A549 (cell line): ENCODE results near the gene MTG1.

ENCODE experiments used
- EP300 ChIP-seq, 2 experiments: fragments of >200 bp; sonication (Bioruptor Twin); formaldehyde crosslinking; IDR thresholded peaks; 2 replicates in 1 of 2; 3 replicates in 1 of 2; pipeline ENCODE4 v1.6.1; 2016 to 2017
- KDM5A ChIP-seq: fragments of 200-600 bp; sonication (generic); IDR thresholded peaks from 2 replicates; pipeline ENCODE4 v1.6.1; 2016; ENCODE audit warnings: antibody characterized with exemption, mild to moderate bottlenecking
- NR3C1 ChIP-seq: fragments of >200 bp; sonication (Bioruptor Twin); formaldehyde crosslinking; IDR thresholded peaks from 3 replicates; pipeline ENCODE4 v1.6.1; 2017
- TF ChIP-seq, protein P1 (sequence below): fragments of >200 bp; sonication (Bioruptor Twin); formaldehyde crosslinking; IDR thresholded peaks from 3 replicates; pipeline ENCODE4 v1.5.1; 2016

DNA sequence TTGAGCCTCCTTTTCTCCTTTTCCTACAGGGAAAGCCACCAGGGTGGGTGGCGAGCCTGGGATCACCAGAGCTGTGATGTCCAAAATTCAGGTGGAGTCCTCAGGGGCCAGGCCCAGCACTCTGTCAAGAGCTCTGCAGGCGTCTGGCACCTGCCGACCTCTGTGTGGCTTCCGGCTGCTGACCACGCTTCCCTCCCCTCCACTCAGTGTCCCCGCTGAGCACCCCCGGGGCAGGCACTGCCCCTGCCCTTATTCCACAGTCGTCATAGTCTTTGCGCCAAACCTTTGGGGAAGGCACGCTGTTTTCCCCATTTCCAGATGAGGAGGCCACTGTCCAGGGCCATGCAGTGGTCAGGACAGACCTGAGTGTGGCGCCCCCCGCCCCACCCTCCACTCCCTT is 7.5 kb downstream of the MTG1 start:
- TF ChIP-seq NR3C1 (no peak), EP300 (IDR thresholded peaks at IDR 0.05) (no peak), KDM5A (no peak)
- TF ChIP-seq, protein P1, sequence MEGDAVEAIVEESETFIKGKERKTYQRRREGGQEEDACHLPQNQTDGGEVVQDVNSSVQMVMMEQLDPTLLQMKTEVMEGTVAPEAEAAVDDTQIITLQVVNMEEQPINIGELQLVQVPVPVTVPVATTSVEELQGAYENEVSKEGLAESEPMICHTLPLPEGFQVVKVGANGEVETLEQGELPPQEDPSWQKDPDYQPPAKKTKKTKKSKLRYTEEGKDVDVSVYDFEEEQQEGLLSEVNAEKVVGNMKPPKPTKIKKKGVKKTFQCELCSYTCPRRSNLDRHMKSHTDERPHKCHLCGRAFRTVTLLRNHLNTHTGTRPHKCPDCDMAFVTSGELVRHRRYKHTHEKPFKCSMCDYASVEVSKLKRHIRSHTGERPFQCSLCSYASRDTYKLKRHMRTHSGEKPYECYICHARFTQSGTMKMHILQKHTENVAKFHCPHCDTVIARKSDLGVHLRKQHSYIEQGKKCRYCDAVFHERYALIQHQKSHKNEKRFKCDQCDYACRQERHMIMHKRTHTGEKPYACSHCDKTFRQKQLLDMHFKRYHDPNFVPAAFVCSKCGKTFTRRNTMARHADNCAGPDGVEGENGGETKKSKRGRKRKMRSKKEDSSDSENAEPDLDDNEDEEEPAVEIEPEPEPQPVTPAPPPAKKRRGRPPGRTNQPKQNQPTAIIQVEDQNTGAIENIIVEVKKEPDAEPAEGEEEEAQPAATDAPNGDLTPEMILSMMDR: no peak
